Measurements from ENCODE around the gene FAM174B.

DNA sequence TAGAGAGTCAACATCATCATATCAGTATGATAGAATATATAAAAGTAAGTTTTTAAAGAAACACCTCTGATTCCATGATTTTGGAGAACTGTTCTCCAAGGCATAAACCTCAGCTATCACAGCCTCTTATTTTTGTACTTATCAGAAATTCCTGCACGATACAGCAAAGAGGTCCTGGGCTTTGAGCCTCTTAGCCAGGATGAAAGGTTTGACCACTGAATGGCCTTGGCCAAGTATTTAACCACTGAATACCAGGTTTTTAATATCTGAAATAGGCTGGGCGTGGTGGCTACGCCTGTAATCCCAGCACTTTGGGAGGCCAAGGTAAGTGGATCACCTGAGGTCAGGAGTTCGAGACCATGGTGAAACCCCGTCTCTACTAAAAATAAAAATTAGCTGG lies 1.9 kb upstream of the FAM174B start:
- TF ChIP-seq, protein P1, sequence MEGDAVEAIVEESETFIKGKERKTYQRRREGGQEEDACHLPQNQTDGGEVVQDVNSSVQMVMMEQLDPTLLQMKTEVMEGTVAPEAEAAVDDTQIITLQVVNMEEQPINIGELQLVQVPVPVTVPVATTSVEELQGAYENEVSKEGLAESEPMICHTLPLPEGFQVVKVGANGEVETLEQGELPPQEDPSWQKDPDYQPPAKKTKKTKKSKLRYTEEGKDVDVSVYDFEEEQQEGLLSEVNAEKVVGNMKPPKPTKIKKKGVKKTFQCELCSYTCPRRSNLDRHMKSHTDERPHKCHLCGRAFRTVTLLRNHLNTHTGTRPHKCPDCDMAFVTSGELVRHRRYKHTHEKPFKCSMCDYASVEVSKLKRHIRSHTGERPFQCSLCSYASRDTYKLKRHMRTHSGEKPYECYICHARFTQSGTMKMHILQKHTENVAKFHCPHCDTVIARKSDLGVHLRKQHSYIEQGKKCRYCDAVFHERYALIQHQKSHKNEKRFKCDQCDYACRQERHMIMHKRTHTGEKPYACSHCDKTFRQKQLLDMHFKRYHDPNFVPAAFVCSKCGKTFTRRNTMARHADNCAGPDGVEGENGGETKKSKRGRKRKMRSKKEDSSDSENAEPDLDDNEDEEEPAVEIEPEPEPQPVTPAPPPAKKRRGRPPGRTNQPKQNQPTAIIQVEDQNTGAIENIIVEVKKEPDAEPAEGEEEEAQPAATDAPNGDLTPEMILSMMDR (IDR thresholded peaks at IDR 0.05): no peak
- TF ChIP-seq POLR2A (IDR thresholded peaks at IDR 0.05) (no peak), EP300 (IDR thresholded peaks at IDR 0.05) (no peak)
